GM21526 (cell line): ENCODE results near the gene CD247.

ENCODE experiments used
- ATAC-seq: cut with Tn5 transposase; IDR thresholded peaks from one replicate; pipeline ENCODE4 v1.9.1; 2021; ENCODE audit warnings: moderate library complexity; ENCODE audit not compliant: unreplicated experiment, low FRiP score

The CD247 gene

GRCh38 chr1:167512046-167512654 lies 6.2 kb downstream of the CD247 start:
- no peak for ATAC-seq

GRCh38 chr1:167511374-167511986 lies 6.8 kb downstream of the CD247 start:
- no peak for ATAC-seq

- no peak for ATAC-seq
These were observed 7.4 kb downstream of the CD247 start for GRCh38 chr1:167510881-167511280.

GRCh38 chr1:167510244-167510643 lies 8.1 kb downstream of the CD247 start:
- no peak for ATAC-seq

- ATAC-seq = no peak
These were observed 8.7 kb downstream of the CD247 start for GRCh38 chr1:167509587-167509986.

GRCh38 chr1:167507719-167508118 lies 10.6 kb downstream of the CD247 start:
- ATAC-seq = no peak

- no peak for ATAC-seq
These were observed 13.9 kb downstream of the CD247 start for GRCh38 chr1:167504467-167504827.

GRCh38 chr1:167503626-167504466 lies 14.5 kb downstream of the CD247 start:
- no peak for ATAC-seq

GRCh38 chr1:167502719-167503462 lies 15.4 kb downstream of the CD247 start:
- ATAC-seq = no peak

GRCh38 chr1:167502192-167502551 lies 16.2 kb downstream of the CD247 start:
- ATAC-seq = no peak

GRCh38 chr1:167501515-167502191 lies 16.7 kb downstream of the CD247 start:
- no peak for ATAC-seq

- no peak for ATAC-seq
These were observed 18.0 kb downstream of the CD247 start for GRCh38 chr1:167500283-167500860.

GRCh38 chr1:167499664-167500101 lies 18.6 kb downstream of the CD247 start:
- ATAC-seq = peak; percentile 95

GRCh38 chr1:167499106-167499505 lies 19.2 kb downstream of the CD247 start:
- ATAC-seq = no peak

- no peak for ATAC-seq
These were observed 21.3 kb downstream of the CD247 start for GRCh38 chr1:167496797-167497619.

- ATAC-seq = no peak
These were observed 25.0 kb downstream of the CD247 start for GRCh38 chr1:167493372-167493771.

- ATAC-seq = no peak
These were observed 25.8 kb downstream of the CD247 start for GRCh38 chr1:167492481-167492910.

GRCh38 chr1:167491586-167492461 lies 26.5 kb downstream of the CD247 start:
- ATAC-seq = no peak
